DND-41 (cell line): ENCODE data around the gene NMNAT2.

Source experiments
- EZH2 ChIP-seq: IDR thresholded peaks from 3 replicates; pipeline ENCODE4 v1.6.1; 2012; ENCODE audit warnings: borderline replicate concordance, low read depth, mild to moderate bottlenecking, moderate library complexity, low read length, inconsistent platforms; ENCODE audit not compliant: severe bottlenecking
- TF ChIP-seq, protein P1 (sequence below): IDR thresholded peaks from 2 replicates; pipeline ENCODE4 v1.5.1; 2012; ENCODE audit warnings: borderline replicate concordance, low read length, moderate library complexity, mild to moderate bottlenecking; ENCODE audit not compliant: poor library complexity, severe bottlenecking; ENCODE audit errors: extremely low read depth

- no peak for TF ChIP-seq EZH2
- TF ChIP-seq, protein P1, sequence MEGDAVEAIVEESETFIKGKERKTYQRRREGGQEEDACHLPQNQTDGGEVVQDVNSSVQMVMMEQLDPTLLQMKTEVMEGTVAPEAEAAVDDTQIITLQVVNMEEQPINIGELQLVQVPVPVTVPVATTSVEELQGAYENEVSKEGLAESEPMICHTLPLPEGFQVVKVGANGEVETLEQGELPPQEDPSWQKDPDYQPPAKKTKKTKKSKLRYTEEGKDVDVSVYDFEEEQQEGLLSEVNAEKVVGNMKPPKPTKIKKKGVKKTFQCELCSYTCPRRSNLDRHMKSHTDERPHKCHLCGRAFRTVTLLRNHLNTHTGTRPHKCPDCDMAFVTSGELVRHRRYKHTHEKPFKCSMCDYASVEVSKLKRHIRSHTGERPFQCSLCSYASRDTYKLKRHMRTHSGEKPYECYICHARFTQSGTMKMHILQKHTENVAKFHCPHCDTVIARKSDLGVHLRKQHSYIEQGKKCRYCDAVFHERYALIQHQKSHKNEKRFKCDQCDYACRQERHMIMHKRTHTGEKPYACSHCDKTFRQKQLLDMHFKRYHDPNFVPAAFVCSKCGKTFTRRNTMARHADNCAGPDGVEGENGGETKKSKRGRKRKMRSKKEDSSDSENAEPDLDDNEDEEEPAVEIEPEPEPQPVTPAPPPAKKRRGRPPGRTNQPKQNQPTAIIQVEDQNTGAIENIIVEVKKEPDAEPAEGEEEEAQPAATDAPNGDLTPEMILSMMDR: no peak
Observed at GRCh38 chr1:183233113-183233512, 185.1 kb downstream of the NMNAT2 start.
